Prostate gland (tissue), 2 donors: ENCODE measurements around the gene PPP2R5D. TPM values are rescaled to one million over a fixed set of nuclear protein-coding genes. Genes with fewer than 3 reads are reported as not detected.

Experiments used
- DNase-seq: peaks from one replicate; pipeline ENCODE4 v3.0.0-alpha.2; 2019; ENCODE audit warnings: low spot score
- H3K27ac ChIP-seq, 2 donors: fragments of 200-600 bp; sonication (generic); 2 replicates each; pipeline ENCODE4 v1.5.1; 2017 to 2019
- H3K27me3 ChIP-seq: fragments of 200-600 bp; sonication (generic); replicated peaks from 2 replicates; pipeline ENCODE4 v1.5.1; 2019; ENCODE audit not compliant: insufficient read depth
- H3K36me3 ChIP-seq, 2 donors: fragments of 200-600 bp; sonication (generic); 1 replicate in 1 of 2; 2 replicates in 1 of 2; pipeline versions ENCODE4 v1.5.1 to v1.8.1; 2017 to 2019
- H3K4me1 ChIP-seq: fragments of 200-600 bp; sonication (generic); replicated peaks from 2 replicates; pipeline ENCODE4 v1.5.1; 2019
- H3K4me3 ChIP-seq, 2 donors: fragments of 200-600 bp; sonication (generic); 2 replicates each; pipeline ENCODE4 v1.5.1; 2017 to 2019
- H3K9me3 ChIP-seq: fragments of 200-600 bp; sonication (generic); 2 replicates; pipeline ENCODE4 v1.5.1; 2017
- POLR2A ChIP-seq: fragments of 450-650 bp; IDR thresholded peaks from one replicate; pipeline ENCODE4 v1.6.1; 2016; ENCODE audit warnings: antibody characterized with exemption, mild to moderate bottlenecking
- POLR2AphosphoS5 ChIP-seq: sonication (generic); formaldehyde crosslinking; IDR thresholded peaks from one replicate; pipeline ENCODE4 v1.6.1; 2017; ENCODE audit warnings: antibody characterized with exemption
- WGBS: methylation state at CpG from one replicate; pipeline ENCODE4 v1.1.5; 2018; 5-methylcytosine and 5-hydroxymethylcytosine counted together
- intact Hi-C: fragments of 100-400 bp; cut with DNase I; formaldehyde crosslinking; loops from one replicate; pipeline ENCODE4 v1.14.2; 2022
- total RNA-seq, 2 donors: library from RNA; depleted of rRNA; stranded (reverse); fragments of >200 nt; gene quantifications; one replicate each; pipeline ENCODE4 v1.1.0, GENCODE V29; 2016
- TF ChIP-seq, protein P1 (sequence below), 4 experiments: fragments of 200-600 bp in 2 of 4; fragments of 450-650 bp in 2 of 4; sonication (generic) in 2 of 4; IDR thresholded peaks; 1 replicate in 3 of 4; 2 replicates in 1 of 4; pipeline ENCODE4 v1.5.1; 2016 to 2019; ENCODE audit warnings: antibody characterized with exemption in 4 of 4, mild to moderate bottlenecking in 2 of 4, moderate library complexity in 2 of 4

Gene PPP2R5D
- total RNA-seq, 2 donors from 2014 or later = 55.1 to 95.9 TPM

DNA sequence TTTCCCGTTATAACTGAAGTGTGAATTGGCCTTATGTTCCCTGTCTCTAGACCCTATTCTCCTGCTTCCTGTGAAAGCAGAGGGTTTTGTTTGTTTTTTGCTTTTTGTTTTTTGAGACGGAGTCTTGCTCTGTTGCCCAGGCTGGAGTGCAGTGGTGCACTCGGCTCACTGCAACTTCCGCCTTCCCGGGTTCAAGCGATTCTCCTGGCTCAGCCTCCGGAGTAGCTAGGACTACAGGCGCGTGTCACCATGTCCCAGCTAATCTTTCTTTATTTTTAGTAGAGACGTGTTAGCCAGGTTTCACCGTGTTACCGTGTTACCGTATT, 24.5 kb upstream of the PPP2R5D start:
- H3K36me3 ChIP-seq = peaks cover 0 to 3% of the 10 kb centered on the region in 2 donors
- DNase-seq = no peak
- 21% methylated on average over 13 of the region's 13 CpGs for WGBS
- no peaks in the 10 kb centered on the region for H3K4me1 ChIP-seq
- intact Hi-C loops = no loop called here
- peak overlapping the region; percentile 81 to 84 for H3K27ac ChIP-seq
- no peaks in the 10 kb centered on the region for H3K9me3 ChIP-seq
- H3K4me3 ChIP-seq = peak overlapping the region; percentile 39 to 44
- no peak for TF ChIP-seq POLR2A
- TF ChIP-seq, protein P1, sequence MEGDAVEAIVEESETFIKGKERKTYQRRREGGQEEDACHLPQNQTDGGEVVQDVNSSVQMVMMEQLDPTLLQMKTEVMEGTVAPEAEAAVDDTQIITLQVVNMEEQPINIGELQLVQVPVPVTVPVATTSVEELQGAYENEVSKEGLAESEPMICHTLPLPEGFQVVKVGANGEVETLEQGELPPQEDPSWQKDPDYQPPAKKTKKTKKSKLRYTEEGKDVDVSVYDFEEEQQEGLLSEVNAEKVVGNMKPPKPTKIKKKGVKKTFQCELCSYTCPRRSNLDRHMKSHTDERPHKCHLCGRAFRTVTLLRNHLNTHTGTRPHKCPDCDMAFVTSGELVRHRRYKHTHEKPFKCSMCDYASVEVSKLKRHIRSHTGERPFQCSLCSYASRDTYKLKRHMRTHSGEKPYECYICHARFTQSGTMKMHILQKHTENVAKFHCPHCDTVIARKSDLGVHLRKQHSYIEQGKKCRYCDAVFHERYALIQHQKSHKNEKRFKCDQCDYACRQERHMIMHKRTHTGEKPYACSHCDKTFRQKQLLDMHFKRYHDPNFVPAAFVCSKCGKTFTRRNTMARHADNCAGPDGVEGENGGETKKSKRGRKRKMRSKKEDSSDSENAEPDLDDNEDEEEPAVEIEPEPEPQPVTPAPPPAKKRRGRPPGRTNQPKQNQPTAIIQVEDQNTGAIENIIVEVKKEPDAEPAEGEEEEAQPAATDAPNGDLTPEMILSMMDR (IDR thresholded peaks at IDR 0.05) = no peak
- TF ChIP-seq POLR2AphosphoS5 = no peak
- H3K27me3 ChIP-seq = no peaks in the 10 kb centered on the region

DNA sequence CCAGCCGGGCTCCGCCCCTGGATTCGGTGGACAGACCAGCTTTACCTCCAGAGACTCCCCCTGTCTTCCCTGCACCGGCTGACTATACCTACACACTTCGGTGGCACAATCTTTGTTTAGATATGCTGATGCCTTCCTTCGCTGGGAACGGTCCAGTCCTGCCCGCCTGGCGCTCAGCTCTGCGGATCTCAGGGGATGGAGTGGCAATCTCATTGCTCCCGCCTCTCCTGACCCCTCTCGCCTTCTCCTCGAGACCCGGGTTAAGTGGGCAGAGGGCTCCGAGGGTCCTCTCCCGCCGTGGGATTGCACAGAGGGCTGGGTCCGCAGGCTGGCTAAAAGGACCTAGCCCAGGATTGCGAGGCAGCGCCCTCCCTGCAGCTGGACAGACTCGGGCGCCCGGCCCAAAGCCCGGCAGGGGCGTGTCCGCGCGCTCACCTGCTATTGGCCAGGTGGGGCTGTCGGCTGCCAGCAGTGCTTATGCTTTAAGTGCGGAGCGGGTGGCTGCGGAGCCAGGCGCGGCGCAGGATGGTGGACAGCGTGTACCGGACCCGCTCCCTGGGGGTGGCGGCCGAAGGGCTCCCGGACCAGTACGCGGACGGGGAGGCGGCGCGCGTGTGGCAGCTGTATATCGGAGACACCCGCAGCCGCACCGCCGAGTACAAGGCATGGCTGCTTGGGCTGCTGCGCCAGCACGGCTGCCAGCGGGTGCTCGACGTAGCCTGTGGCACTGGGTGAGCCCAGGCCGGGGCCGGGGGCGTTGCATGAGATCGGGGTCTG, 23.9 kb upstream of the PPP2R5D start, which contains the start of gene GNMT:
GNMT (plus strand) TSS at position 512 of the 777 bp plus-strand sequence; CDS start at position 526, 14 bp downstream.
- Histone ChIP-seq H3K9me3 (no peaks in the 10 kb centered on the region), H3K4me3 (peak within 1 kb of the TSS; percentile 39 to 44), H3K36me3 (peaks cover 0 to 5% of the 10 kb centered on the region in 2 donors), H3K4me1 (no peaks in the 10 kb centered on the region), H3K27me3 (no peaks in the 10 kb centered on the region), H3K27ac (peak within 1 kb of the TSS; percentile 81 to 84)
- peak; percentile 90 for DNase-seq
- TF ChIP-seq, protein P1 (IDR thresholded peaks at IDR 0.05) = no peak
- peak; percentile 76 for TF ChIP-seq POLR2AphosphoS5
- peak; percentile 33 for TF ChIP-seq POLR2A
- intact Hi-C loops = no loop called here
- whole genome bisulfite sequencing = 4% methylated on average over 37 of the region's 62 CpGs

GRCh38 chr6:42961020-42961470, 23.3 kb upstream of the PPP2R5D start:
- H3K27me3 ChIP-seq = no peaks in the 10 kb centered on the region
- peak; percentile 26 for DNase-seq
- 17% methylated on average over 15 of the region's 15 CpGs for WGBS
- peak overlapping the region; percentile 81 to 84 for H3K27ac ChIP-seq
- peaks cover 1 to 5% of the 10 kb centered on the region in 2 donors for H3K36me3 ChIP-seq
- TF ChIP-seq POLR2AphosphoS5 (no peak), POLR2A (no peak)
- TF ChIP-seq, protein P1 (IDR thresholded peaks at IDR 0.05) = no peak
- H3K9me3 ChIP-seq = no peaks in the 10 kb centered on the region
- H3K4me3 ChIP-seq = peak overlapping the region; percentile 39 to 44
- H3K4me1 ChIP-seq = no peaks in the 10 kb centered on the region
- intact Hi-C loops = no loop called here

- no peak for DNase-seq
- Histone ChIP-seq H3K4me1 (no peaks in the 10 kb centered on the region), H3K4me3 (no peak overlapping the region), H3K27ac (no peak overlapping the region), H3K36me3 (peaks cover 5 to 6% of the 10 kb centered on the region in 2 donors), H3K27me3 (no peaks in the 10 kb centered on the region), H3K9me3 (no peaks in the 10 kb centered on the region)
- intact Hi-C loops = no loop called here
- no peak for TF ChIP-seq POLR2AphosphoS5
- TF ChIP-seq POLR2A = no peak
- TF ChIP-seq, protein P1 (IDR thresholded peaks at IDR 0.05) = no peak
- 89% methylated on average over 12 of the region's 12 CpGs for WGBS
Observed at GRCh38 chr6:42962096-42962495, 22.3 kb upstream of the PPP2R5D start.
